GM12878 (cell line): ENCODE data around the gene ADAMTSL3. TPM values are rescaled to one million over a fixed set of nuclear protein-coding genes. Genes with fewer than 3 reads are reported as not detected.

Experiments
- ATAC-seq: fragments of 200-7000 bp; cut with Tn5 transposase; 3 replicates; pipeline ENCODE4 v1.9.1; 2020; ENCODE audit warnings: mild to moderate bottlenecking, moderate library complexity
- BruUV-seq: library from RNA; stranded (reverse); fragments of 400-500 nt; replicated peaks from 2 replicates; lab custom pipeline; 2021; lab: Mats Ljungman, UMichigan
- CTCF ChIA-PET: fragments of 300-600 bp; sonication (Branson Sonifier 250); formaldehyde crosslinking; extraction: SDS; loops from one replicate; lab custom pipeline; 2021; ENCODE audit warnings: inconsistent platforms; lab: Yijun Ruan, JAX
- POLR2A ChIA-PET: fragments of 350-600 bp; formaldehyde crosslinking; extraction: SDS; loops from one replicate; lab custom pipeline; 2021; ENCODE audit warnings: inconsistent platforms; lab: Charles Lee
- RAD21 ChIA-PET: fragments of 300-600 bp; sonication (Branson Sonifier 250); formaldehyde crosslinking; loops from one replicate; lab custom pipeline; 2023; ENCODE audit warnings: antibody characterized with exemption; ENCODE audit not compliant: unreplicated experiment; lab: Charles Lee
- SMC1A ChIA-PET: fragments of 300-600 bp; sonication (Branson Sonifier 250); formaldehyde crosslinking; loops from one replicate; lab custom pipeline; 2023; ENCODE audit not compliant: unreplicated experiment, uncharacterized antibody; lab: Charles Lee
- DNase-seq: peaks from one replicate; pipeline ENCODE4 v3.0.0-alpha.2; 2011; ENCODE audit warnings: low read depth, low spot score
- FAIRE-seq: peaks from 3 replicates; lab custom pipeline; 2011; peaks lifted over from hg19 to GRCh38; lab: Jason Lieb, UNC
- H2AFZ ChIP-seq: 2 replicates; pipeline ENCODE4 v1.6.0; 2011; ENCODE audit warnings: low read depth, low read length, control low read depth; ENCODE audit not compliant: control insufficient read depth
- H3K27ac ChIP-seq: 2 replicates; pipeline ENCODE4 v1.5.1; 2011; ENCODE audit warnings: control low read depth; ENCODE audit not compliant: control insufficient read depth, insufficient read depth
- H3K27me3 ChIP-seq, 2 experiments: replicated peaks in 1 of 2; 2 replicates each; pipeline versions ENCODE4 v1.6.0 to v1.6.1; 2011; ENCODE audit warnings: low read length in 1 of 2; ENCODE audit not compliant: control insufficient read depth in 2 of 2, insufficient read depth in 2 of 2
- H3K36me3 ChIP-seq, 2 experiments: 2 replicates each; pipeline ENCODE4 v1.5.1; 2011; ENCODE audit warnings: low read length in 1 of 2; ENCODE audit not compliant: control insufficient read depth in 2 of 2, insufficient read depth in 2 of 2
- H3K4me1 ChIP-seq: 2 replicates; pipeline ENCODE4 v1.6.1; 2011; ENCODE audit warnings: mild to moderate bottlenecking, low read length, moderate library complexity, mixed read lengths; ENCODE audit not compliant: control insufficient read depth, insufficient read depth
- H3K4me2 ChIP-seq: 2 replicates; pipeline ENCODE4 v1.6.0; 2011; ENCODE audit warnings: control low read depth; ENCODE audit not compliant: control insufficient read depth, insufficient read depth
- H3K4me3 ChIP-seq: fragments of 200-600 bp; sonication (generic); 2 replicates; pipeline ENCODE4 v1.5.1; 2016
- H3K79me2 ChIP-seq: 2 replicates; pipeline ENCODE4 v1.6.0; 2011; ENCODE audit warnings: low read length; ENCODE audit not compliant: control insufficient read depth, insufficient read depth
- H3K9ac ChIP-seq: 2 replicates; pipeline ENCODE4 v1.8.0; 2011; ENCODE audit warnings: low read length, control low read depth, mixed read lengths; ENCODE audit not compliant: control insufficient read depth, insufficient read depth
- H3K9me3 ChIP-seq: replicated peaks from 3 replicates; pipeline ENCODE4 v1.5.1; 2011; ENCODE audit warnings: mild to moderate bottlenecking, low read length; ENCODE audit not compliant: control insufficient read depth, insufficient read depth
- H4K20me1 ChIP-seq: 2 replicates; pipeline ENCODE4 v1.6.0; 2011; ENCODE audit not compliant: control insufficient read depth, insufficient read depth
- BCL11A ChIP-seq: IDR thresholded peaks from 2 replicates; pipeline ENCODE4 v1.6.1; 2011; ENCODE audit warnings: low read depth, low read length
- EZH2 ChIP-seq: IDR thresholded peaks from 2 replicates; pipeline ENCODE4 v1.6.1; 2012; ENCODE audit warnings: low read depth, mild to moderate bottlenecking, control low read depth, inconsistent platforms, low read length, borderline replicate concordance; ENCODE audit not compliant: control insufficient read depth
- HDGF ChIP-seq: fragments of 450-650 bp; IDR thresholded peaks from 2 replicates; pipeline ENCODE4 v1.6.1; 2016; ENCODE audit warnings: antibody characterized with exemption
- KLF5 ChIP-seq: fragments of 450-650 bp; IDR thresholded peaks from 2 replicates; pipeline ENCODE4 v1.6.1; 2014; ENCODE audit warnings: mild to moderate bottlenecking; ENCODE audit not compliant: partially characterized antibody
- NBN ChIP-seq: fragments of 450-650 bp; IDR thresholded peaks from 2 replicates; pipeline ENCODE4 v1.6.1; 2016
- NFYB ChIP-seq: IDR thresholded peaks from 2 replicates; pipeline ENCODE4 v1.6.1; 2011; ENCODE audit warnings: low read depth, mild to moderate bottlenecking, low read length, improper control_type of control experiment, moderate library complexity; ENCODE audit not compliant: insufficient read depth
- SIN3A ChIP-seq: IDR thresholded peaks from 2 replicates; pipeline ENCODE4 v1.6.1; 2012; ENCODE audit warnings: low read depth, low read length, improper control_type of control experiment
- SREBF1 ChIP-seq: IDR thresholded peaks from 2 replicates; pipeline ENCODE4 v1.6.1; 2012; ENCODE audit warnings: mild to moderate bottlenecking, low read length
- ZZZ3 ChIP-seq: IDR thresholded peaks from 2 replicates; pipeline ENCODE4 v1.6.1; 2011; ENCODE audit warnings: low read depth; ENCODE audit not compliant: control insufficient read depth, insufficient read length
- WGBS: methylation state at CpG from one replicate; pipeline ENCODE4 v1.1.6; 2016; ENCODE audit warnings: low lambda C conversion rate; ENCODE audit not compliant: insufficient replicate concordance, insufficient coverage; ENCODE audit errors: missing lambda C conversion rate; 5-methylcytosine and 5-hydroxymethylcytosine counted together
- in situ Hi-C: fragments of 300-500 bp; cut with MboI; formaldehyde crosslinking; loops from 9 replicates; pipeline ENCODE4 v1.14.3; 2018; ENCODE audit warnings: mixed read lengths
- intact Hi-C: fragments of 100-400 bp; cut with micrococcal nuclease; formaldehyde crosslinking; loops from one replicate; pipeline ENCODE4 v1.14.2; 2022; ENCODE audit not compliant: unreplicated experiment
- polyA plus RNA-seq, 11 experiments: library from polyadenylated mRNA; depleted of rRNA in 4 of 11; unstranded in 6 of 11; stranded (reverse) in 5 of 11; fragments of >200 nt; fragmentation: Nextera tagmentation in 4 of 11; fragmentation: Illumina TruSeq in 1 of 11; extraction: Ambion mirVana in 4 of 11; extraction: Trizol in 1 of 11; gene quantifications; 1 replicate in 1 of 11; 2 replicates in 10 of 11; pipeline versions ENCODE4 v1.2.1 to v1.2.3, GENCODE V29; 2011 to 2016; ENCODE audit warnings: inconsistent platforms in 2 of 11, missing spikeins in 2 of 11, low read depth in 1 of 11
- total RNA-seq, 4 experiments: library from RNA; depleted of rRNA in 3 of 4; stranded (reverse); fragments of >200 nt in 3 of 4; fragmentation: Illumina TruSeq in 1 of 4; extraction: Trizol in 1 of 4; gene quantifications; 2 replicates each; pipeline versions ENCODE4 v1.2.1 to v1.2.3, GENCODE V29; 2013 to 2021
- TF ChIP-seq, protein P1 (sequence below), 3 experiments: IDR thresholded peaks in 2 of 3; conservative IDR thresholded peaks in 1 of 3; 2 replicates each; pipeline ENCODE4 v1.5.1; 2011; ENCODE audit warnings: low read depth in 3 of 3, low read length in 3 of 3, mild to moderate bottlenecking in 3 of 3, control low read depth in 2 of 3, moderate library complexity in 2 of 3, inconsistent platforms in 1 of 3, mixed read lengths in 1 of 3; ENCODE audit not compliant: control insufficient read depth in 2 of 3, insufficient read depth in 1 of 3; ENCODE audit errors: extremely low read depth in 1 of 3
- TF ChIP-seq, protein P2 (sequence below): fragments of 450-650 bp; IDR thresholded peaks from 2 replicates; pipeline ENCODE4 v1.6.1; 2014; ENCODE audit warnings: mild to moderate bottlenecking
- TF ChIP-seq, protein P3 (sequence below): fragments of 450-650 bp; formaldehyde crosslinking; IDR thresholded peaks from 2 replicates; pipeline ENCODE4 v1.4.0; 2020; ENCODE audit warnings: mild to moderate bottlenecking, moderate library complexity
- TF ChIP-seq, protein P4 (sequence below): fragments of 450-650 bp; formaldehyde crosslinking; IDR thresholded peaks from 2 replicates; pipeline ENCODE4 v1.4.0; 2022; ENCODE audit warnings: mild to moderate bottlenecking, moderate library complexity

ADAMTSL3 gene
- total and polyA plus RNA-seq, 10 of the 15 experiments (the other 5 are each of a cell fraction or from before 2014, with no cell fraction given): 0.01 to 0.28 (median 0.13) TPM

DNA sequence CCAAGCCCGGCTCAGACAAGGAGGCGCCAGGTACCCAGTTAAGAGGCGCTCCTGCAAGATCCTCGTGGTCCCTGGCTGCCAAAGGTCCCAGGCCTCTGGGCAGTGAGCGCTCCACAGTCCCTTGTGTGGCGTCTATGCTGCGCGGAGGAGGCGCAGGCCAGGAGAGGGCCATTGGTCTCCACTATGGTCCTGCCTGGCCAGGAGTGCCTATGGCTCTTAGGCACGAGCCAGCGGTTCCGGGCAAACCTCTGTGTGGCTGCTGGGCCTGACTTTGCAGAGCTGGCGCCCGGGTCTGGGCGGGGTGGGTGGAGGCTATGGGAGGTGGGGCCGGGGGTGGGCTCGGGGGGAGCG lies 660 bp upstream of the ADAMTSL3 start:
- ChIA-PET POLR2A (no interaction called here), CTCF (no interaction called here), RAD21 (no interaction called here), SMC1A (no interaction called here)
- no peak for FAIRE-seq
- H4K20me1 ChIP-seq: no peaks in the 10 kb centered on the region
- DNase-seq: no peak
- H3K4me3 ChIP-seq: no peak overlapping the region
- intact Hi-C loops: no loop called here
- 60% methylated on average over 15 of the region's 18 CpGs for WGBS
- H3K27me3 ChIP-seq: peaks cover 6 to 7% of the 10 kb centered on the region in 2 experiments; a peak in 3 of 4 replicates
- in situ Hi-C loops: no loop called here
- BruUV-seq: no TSS peak
- H3K36me3 ChIP-seq: no peaks in the 10 kb centered on the region
- no peaks in the 10 kb centered on the region for H3K79me2 ChIP-seq
- H2AFZ ChIP-seq: no peak overlapping the region
- no peak for ATAC-seq
- no peaks in the 10 kb centered on the region; the same call in 1 of the 3 replicates for H3K9me3 ChIP-seq
- no peak overlapping the region for H3K27ac ChIP-seq
- H3K9ac ChIP-seq: no peak overlapping the region
- no peaks in the 10 kb centered on the region for H3K4me1 ChIP-seq
- no peak overlapping the region for H3K4me2 ChIP-seq
- TF ChIP-seq, protein P1, sequence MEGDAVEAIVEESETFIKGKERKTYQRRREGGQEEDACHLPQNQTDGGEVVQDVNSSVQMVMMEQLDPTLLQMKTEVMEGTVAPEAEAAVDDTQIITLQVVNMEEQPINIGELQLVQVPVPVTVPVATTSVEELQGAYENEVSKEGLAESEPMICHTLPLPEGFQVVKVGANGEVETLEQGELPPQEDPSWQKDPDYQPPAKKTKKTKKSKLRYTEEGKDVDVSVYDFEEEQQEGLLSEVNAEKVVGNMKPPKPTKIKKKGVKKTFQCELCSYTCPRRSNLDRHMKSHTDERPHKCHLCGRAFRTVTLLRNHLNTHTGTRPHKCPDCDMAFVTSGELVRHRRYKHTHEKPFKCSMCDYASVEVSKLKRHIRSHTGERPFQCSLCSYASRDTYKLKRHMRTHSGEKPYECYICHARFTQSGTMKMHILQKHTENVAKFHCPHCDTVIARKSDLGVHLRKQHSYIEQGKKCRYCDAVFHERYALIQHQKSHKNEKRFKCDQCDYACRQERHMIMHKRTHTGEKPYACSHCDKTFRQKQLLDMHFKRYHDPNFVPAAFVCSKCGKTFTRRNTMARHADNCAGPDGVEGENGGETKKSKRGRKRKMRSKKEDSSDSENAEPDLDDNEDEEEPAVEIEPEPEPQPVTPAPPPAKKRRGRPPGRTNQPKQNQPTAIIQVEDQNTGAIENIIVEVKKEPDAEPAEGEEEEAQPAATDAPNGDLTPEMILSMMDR (IDR thresholded peaks at IDR 0.05 in 2 of 3, conservative IDR thresholded peaks at IDR 0.05 in 1 of 3; ENCODE audit: control insufficient read depth in 2 of 3, extremely low read depth in 1 of 3, insufficient read depth in 1 of 3, low read depth in 3 of 3, low read length in 3 of 3): no peak
- TF ChIP-seq NFYB (no peak), SIN3A (no peak), ZZZ3 (no peak), EZH2 (no peak), BCL11A (no peak), SREBF1 (no peak), KLF5 (no peak), HDGF (no peak), NBN (no peak)
- TF ChIP-seq, protein P2, sequence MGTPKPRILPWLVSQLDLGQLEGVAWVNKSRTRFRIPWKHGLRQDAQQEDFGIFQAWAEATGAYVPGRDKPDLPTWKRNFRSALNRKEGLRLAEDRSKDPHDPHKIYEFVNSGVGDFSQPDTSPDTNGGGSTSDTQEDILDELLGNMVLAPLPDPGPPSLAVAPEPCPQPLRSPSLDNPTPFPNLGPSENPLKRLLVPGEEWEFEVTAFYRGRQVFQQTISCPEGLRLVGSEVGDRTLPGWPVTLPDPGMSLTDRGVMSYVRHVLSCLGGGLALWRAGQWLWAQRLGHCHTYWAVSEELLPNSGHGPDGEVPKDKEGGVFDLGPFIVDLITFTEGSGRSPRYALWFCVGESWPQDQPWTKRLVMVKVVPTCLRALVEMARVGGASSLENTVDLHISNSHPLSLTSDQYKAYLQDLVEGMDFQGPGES: no peak
- TF ChIP-seq, protein P3, sequence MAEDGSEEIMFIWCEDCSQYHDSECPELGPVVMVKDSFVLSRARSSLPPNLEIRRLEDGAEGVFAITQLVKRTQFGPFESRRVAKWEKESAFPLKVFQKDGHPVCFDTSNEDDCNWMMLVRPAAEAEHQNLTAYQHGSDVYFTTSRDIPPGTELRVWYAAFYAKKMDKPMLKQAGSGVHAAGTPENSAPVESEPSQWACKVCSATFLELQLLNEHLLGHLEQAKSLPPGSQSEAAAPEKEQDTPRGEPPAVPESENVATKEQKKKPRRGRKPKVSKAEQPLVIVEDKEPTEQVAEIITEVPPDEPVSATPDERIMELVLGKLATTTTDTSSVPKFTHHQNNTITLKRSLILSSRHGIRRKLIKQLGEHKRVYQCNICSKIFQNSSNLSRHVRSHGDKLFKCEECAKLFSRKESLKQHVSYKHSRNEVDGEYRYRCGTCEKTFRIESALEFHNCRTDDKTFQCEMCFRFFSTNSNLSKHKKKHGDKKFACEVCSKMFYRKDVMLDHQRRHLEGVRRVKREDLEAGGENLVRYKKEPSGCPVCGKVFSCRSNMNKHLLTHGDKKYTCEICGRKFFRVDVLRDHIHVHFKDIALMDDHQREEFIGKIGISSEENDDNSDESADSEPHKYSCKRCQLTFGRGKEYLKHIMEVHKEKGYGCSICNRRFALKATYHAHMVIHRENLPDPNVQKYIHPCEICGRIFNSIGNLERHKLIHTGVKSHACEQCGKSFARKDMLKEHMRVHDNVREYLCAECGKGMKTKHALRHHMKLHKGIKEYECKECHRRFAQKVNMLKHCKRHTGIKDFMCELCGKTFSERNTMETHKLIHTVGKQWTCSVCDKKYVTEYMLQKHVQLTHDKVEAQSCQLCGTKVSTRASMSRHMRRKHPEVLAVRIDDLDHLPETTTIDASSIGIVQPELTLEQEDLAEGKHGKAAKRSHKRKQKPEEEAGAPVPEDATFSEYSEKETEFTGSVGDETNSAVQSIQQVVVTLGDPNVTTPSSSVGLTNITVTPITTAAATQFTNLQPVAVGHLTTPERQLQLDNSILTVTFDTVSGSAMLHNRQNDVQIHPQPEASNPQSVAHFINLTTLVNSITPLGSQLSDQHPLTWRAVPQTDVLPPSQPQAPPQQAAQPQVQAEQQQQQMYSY: no peak
- TF ChIP-seq, protein P4, sequence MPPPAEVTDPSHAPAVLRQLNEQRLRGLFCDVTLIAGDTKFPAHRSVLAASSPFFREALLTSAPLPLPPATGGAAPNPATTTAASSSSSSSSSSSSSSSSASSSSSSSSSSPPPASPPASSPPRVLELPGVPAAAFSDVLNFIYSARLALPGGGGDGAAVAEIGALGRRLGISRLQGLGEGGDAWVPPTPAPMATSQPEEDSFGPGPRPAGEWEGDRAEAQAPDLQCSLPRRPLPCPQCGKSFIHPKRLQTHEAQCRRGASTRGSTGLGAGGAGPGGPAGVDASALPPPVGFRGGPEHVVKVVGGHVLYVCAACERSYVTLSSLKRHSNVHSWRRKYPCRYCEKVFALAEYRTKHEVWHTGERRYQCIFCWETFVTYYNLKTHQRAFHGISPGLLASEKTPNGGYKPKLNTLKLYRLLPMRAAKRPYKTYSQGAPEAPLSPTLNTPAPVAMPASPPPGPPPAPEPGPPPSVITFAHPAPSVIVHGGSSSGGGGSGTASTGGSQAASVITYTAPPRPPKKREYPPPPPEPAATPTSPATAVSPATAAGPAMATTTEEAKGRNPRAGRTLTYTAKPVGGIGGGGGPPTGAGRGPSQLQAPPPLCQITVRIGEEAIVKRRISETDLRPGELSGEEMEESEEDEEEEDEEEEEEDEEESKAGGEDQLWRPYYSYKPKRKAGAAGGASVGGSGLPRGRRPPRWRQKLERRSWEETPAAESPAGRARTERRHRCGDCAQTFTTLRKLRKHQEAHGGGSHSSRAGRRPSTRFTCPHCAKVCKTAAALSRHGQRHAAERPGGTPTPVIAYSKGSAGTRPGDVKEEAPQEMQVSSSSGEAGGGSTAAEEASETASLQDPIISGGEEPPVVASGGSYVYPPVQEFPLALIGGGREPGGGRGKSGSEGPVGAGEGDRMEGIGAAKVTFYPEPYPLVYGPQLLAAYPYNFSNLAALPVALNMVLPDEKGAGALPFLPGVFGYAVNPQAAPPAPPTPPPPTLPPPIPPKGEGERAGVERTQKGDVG (CRISPR knock-in tag): no peak
